Mucosa of gallbladder (tissue), 1 donor: Measurements from ENCODE around the gene DNAJC6. TPM values are rescaled to one million over a fixed set of nuclear protein-coding genes. Genes with fewer than 3 reads are reported as not detected.

Source experiments
- DNase-seq: peaks from one replicate; pipeline ENCODE4 v3.0.0-alpha.2; 2020; ENCODE audit warnings: low spot score
- total RNA-seq: library from RNA; stranded (reverse); gene quantifications from one replicate; pipeline ENCODE4 v1.2.1, GENCODE V29; 2021
- donor health status: DM: no; HTN: no; CAD: no.

Gene DNAJC6
- total RNA-seq, 1 donor from 2014 or later = 6.0 TPM

GRCh38 chr1:65292861-65293593 is 16.3 kb upstream of the DNAJC6 start:
- no peak for DNase-seq

GRCh38 chr1:65297706-65298105 is 11.6 kb upstream of the DNAJC6 start:
- no peak for DNase-seq

GRCh38 chr1:65299328-65299727 is 10.0 kb upstream of the DNAJC6 start:
- no peak for DNase-seq

- DNase-seq = no peak
Observed at GRCh38 chr1:65308781-65309303, 501 bp upstream of the DNAJC6 start.

- no peak for DNase-seq
Observed at GRCh38 chr1:65310078-65310587, 790 bp downstream of the DNAJC6 start.

GRCh38 chr1:65311760-65312159 is 2.4 kb downstream of the DNAJC6 start:
- no peak for DNase-seq

GRCh38 chr1:65316233-65316632 is 6.9 kb downstream of the DNAJC6 start:
- no peak for DNase-seq

- DNase-seq = no peak
Observed at GRCh38 chr1:65317866-65318653, 8.7 kb downstream of the DNAJC6 start.

GRCh38 chr1:65319141-65319540 is 9.8 kb downstream of the DNAJC6 start:
- DNase-seq = no peak

- DNase-seq = no peak
Observed at GRCh38 chr1:65319754-65320153, 10.4 kb downstream of the DNAJC6 start.

GRCh38 chr1:65321879-65322278 is 12.5 kb downstream of the DNAJC6 start:
- DNase-seq = no peak

GRCh38 chr1:65323246-65323645 is 13.9 kb downstream of the DNAJC6 start:
- no peak for DNase-seq

GRCh38 chr1:65330021-65330420 is 20.7 kb downstream of the DNAJC6 start:
- no peak for DNase-seq

GRCh38 chr1:65330822-65331221 is 21.5 kb downstream of the DNAJC6 start:
- DNase-seq = no peak

GRCh38 chr1:65332821-65333220 is 23.5 kb downstream of the DNAJC6 start:
- no peak for DNase-seq

- DNase-seq = no peak
Observed at GRCh38 chr1:65334081-65334480, 24.7 kb downstream of the DNAJC6 start.

- DNase-seq = no peak
Observed at GRCh38 chr1:65339866-65340468, 30.6 kb downstream of the DNAJC6 start.

- DNase-seq = no peak
Observed at GRCh38 chr1:65341381-65341780, 32.0 kb downstream of the DNAJC6 start.

GRCh38 chr1:65343286-65343685 is 33.9 kb downstream of the DNAJC6 start:
- DNase-seq = no peak

- DNase-seq = no peak
Observed at GRCh38 chr1:65344171-65344814, 35.0 kb downstream of the DNAJC6 start.

GRCh38 chr1:65346190-65346589 is 36.8 kb downstream of the DNAJC6 start:
- no peak for DNase-seq
